Measurements from ENCODE around the gene SPATA2L.

DNA sequence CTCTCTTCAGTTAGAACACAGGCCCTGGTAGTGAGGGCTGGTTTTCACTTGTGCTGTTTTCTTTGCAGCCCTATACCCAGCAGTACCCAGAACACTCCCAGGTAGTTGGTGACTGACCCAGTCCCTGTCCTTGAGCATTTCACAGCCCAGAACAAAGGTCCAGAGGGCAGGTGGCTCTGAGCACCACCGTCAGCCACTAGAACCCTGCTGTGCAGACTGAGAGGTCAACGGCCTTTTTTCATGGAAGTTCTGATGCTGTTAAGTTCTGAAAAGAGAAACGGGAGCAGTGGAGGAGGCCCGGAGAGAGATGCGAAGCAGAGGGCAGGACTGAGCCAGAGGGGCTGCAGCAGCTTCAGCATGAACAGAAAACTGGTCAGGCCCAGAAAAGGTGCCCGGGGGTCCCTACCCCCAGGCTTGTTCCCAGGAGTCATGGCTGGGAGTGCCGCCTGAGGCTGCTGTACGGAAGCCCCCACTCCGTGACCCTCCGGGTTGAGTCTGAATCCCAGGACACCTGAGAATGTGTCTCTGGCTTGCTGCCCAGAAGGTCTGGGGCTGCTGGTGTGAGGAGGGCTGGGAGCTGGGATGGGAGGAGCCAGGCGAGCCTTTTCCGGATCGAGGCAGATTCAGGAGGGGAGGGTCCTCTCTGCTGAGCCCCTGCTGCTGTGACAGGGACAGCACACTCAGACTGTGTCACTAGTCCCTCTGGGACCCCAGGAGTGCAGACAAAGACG lies 28.5 kb upstream of the SPATA2L start:
- no peak for TF ChIP-seq BRCA1 (IDR thresholded peaks at IDR 0.05; ENCODE audit: low read depth, low read length)
- TF ChIP-seq POLR2A (IDR thresholded peaks at IDR 0.05; ENCODE audit: control extremely low read depth in 1 of 2, low read depth in 2 of 2, low read length in 2 of 2), result no peak
- TF ChIP-seq GTF2F1 (IDR thresholded peaks at IDR 0.05; ENCODE audit: borderline replicate concordance, low read depth, low read length), result no peak
- no peak for TF ChIP-seq USF2 (IDR thresholded peaks at IDR 0.05; ENCODE audit: low read length)
- no peak for TF ChIP-seq EZH2 (IDR thresholded peaks at IDR 0.05; ENCODE audit: low read depth, low read length, severe bottlenecking)
- TF ChIP-seq, protein P1, sequence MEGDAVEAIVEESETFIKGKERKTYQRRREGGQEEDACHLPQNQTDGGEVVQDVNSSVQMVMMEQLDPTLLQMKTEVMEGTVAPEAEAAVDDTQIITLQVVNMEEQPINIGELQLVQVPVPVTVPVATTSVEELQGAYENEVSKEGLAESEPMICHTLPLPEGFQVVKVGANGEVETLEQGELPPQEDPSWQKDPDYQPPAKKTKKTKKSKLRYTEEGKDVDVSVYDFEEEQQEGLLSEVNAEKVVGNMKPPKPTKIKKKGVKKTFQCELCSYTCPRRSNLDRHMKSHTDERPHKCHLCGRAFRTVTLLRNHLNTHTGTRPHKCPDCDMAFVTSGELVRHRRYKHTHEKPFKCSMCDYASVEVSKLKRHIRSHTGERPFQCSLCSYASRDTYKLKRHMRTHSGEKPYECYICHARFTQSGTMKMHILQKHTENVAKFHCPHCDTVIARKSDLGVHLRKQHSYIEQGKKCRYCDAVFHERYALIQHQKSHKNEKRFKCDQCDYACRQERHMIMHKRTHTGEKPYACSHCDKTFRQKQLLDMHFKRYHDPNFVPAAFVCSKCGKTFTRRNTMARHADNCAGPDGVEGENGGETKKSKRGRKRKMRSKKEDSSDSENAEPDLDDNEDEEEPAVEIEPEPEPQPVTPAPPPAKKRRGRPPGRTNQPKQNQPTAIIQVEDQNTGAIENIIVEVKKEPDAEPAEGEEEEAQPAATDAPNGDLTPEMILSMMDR (IDR thresholded peaks at IDR 0.05; ENCODE audit: control extremely low read depth in 1 of 3, insufficient read depth in 1 of 3, low read depth in 1 of 3, low read length in 3 of 3), result no peak
- TF ChIP-seq JUND (IDR thresholded peaks at IDR 0.05; ENCODE audit: low read length), result no peak
- no peak for TF ChIP-seq EP300 (IDR thresholded peaks at IDR 0.05; ENCODE audit: borderline replicate concordance in 1 of 2, low read depth in 2 of 2, low read length in 2 of 2)
- TF ChIP-seq YY1 (IDR thresholded peaks at IDR 0.05; ENCODE audit: low read depth, low read length), result no peak
- no peak for TF ChIP-seq CBX5 (IDR thresholded peaks at IDR 0.05; ENCODE audit: low read depth, low read length)

Data from H1 (cell line).